Erythroblast (primary cell): ENCODE measurements around the gene ZSWIM3.
"Not testable (repeated sequence)": the region's sequence is repeated elsewhere in the genome, so short reads cannot be mapped to it uniquely, and the experiment has no call there.

Experiments
- DNase-seq, 2 experiments: peaks; one replicate each; lab custom pipeline; 2025; lab: John Stamatoyannopoulos, UW
- GATA1 ChIP-seq: IDR thresholded peaks from 2 replicates; pipeline ENCODE4 v1.6.1; 2011; ENCODE audit warnings: low read depth, mild to moderate bottlenecking, control low read depth, low read length, moderate library complexity
- POLR2A ChIP-seq: IDR thresholded peaks from 2 replicates; pipeline ENCODE4 v1.6.1; 2011; ENCODE audit warnings: mild to moderate bottlenecking, low read length

Gene ZSWIM3

GRCh38 chr20:45861221-45862075, 4.0 kb downstream of the ZSWIM3 start:
- DNase-seq, result peak; percentile 58 to 74
- TF ChIP-seq POLR2A, result no peak
- no peak for TF ChIP-seq GATA1

DNA sequence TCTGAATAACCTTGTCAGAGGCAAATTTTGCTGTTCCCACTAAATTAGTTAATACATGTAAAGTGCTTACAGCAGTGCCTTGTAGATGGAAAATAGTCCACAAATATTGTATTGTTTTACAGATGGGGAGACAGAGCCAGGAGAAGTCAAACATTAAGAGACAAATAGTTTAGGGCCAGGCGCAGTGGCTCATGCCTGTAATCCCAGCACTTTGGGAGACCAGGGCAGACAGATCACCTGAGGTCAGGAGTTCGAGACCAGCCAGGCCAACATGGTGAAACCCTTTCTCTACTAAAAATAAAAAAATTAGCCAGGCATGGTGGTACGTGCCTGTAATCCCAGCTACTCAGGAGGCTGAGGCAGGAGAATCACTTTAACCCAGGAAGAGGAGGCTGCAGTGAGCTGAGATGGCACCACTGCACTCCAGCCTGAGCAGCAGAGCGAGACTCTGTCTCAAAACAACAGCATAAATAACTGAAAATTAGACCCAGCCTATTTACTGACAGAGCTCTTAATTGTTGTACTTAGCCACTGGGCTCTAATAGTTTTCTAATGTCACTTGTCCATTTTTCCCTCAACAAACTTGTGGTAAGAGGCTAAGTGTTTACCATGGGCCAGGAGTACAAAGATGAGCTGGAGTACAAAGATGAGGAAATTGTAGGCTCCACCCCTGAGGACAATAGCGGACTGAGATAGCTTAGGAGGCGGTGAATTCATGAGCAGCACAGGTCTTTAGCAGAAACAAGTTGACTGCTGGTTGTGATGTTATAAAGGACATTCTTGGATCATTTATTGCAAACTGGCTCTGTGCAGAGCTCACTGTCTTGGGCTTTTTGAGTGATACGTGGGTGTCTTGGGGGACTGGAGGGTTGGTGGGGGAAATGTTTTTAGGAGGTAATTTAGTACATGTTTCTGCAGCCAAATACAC, 6.4 kb downstream of the ZSWIM3 start:
- TF ChIP-seq POLR2A, result no peak
- TF ChIP-seq GATA1, result no peak

GRCh38 chr20:45866454-45866853, 9.0 kb downstream of the ZSWIM3 start:
- no peak for TF ChIP-seq POLR2A
- no peak for TF ChIP-seq GATA1
- no peak for DNase-seq

More for the DNA sequence above, 6.4 kb downstream of the ZSWIM3 start:
- DNase-seq, result peak in 1 of 2 experiments; percentile 36

- no peak for TF ChIP-seq POLR2A
- no peak for TF ChIP-seq GATA1
- DNase-seq, result no peak
Measured at GRCh38 chr20:45867136-45867818, 9.9 kb downstream of the ZSWIM3 start.

- TF ChIP-seq POLR2A (no peak), GATA1 (no peak)
- no peak for DNase-seq
Measured at GRCh38 chr20:45867819-45868176, 10.4 kb downstream of the ZSWIM3 start.

- TF ChIP-seq POLR2A (no peak), GATA1 (no peak)
- DNase-seq, result no peak
Measured at GRCh38 chr20:45872626-45873025, 15.2 kb downstream of the ZSWIM3 start.

GRCh38 chr20:45873409-45874103, 16.1 kb downstream of the ZSWIM3 start:
- TF ChIP-seq GATA1, result no peak
- TF ChIP-seq POLR2A, result no peak

GRCh38 chr20:45874104-45874481, 16.7 kb downstream of the ZSWIM3 start:
- DNase-seq, result not testable (repeated sequence)

More at GRCh38 chr20:45873409-45874103, 16.1 kb downstream of the ZSWIM3 start:
- DNase-seq, result peak; percentile 41 to 76

DNA sequence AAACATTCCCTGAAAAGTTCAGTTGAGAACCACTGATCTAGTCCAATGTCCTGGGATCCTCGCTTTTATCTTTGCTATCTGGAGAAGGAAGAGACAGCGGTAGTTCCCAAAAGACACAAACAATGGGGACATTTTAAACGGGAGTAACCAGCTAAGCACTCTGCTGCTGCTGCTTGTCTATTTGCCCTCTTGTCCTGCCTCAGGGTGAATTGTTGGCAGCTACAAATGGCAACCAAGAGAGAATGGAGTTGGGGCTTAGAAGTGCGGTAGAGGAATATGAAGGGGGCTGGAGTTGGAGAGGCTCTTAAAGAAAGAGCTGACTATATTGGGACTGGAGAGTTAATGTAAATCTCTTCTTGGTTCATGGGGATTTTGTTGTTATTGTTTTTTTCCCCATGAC, 17.2 kb downstream of the ZSWIM3 start:
- DNase-seq, result no peak
- TF ChIP-seq POLR2A (no peak), GATA1 (no peak)

GRCh38 chr20:45878076-45878761, 20.8 kb downstream of the ZSWIM3 start:
- no peak for TF ChIP-seq POLR2A
- TF ChIP-seq GATA1, result no peak
- peak; percentile 91 to 92 for DNase-seq

GRCh38 chr20:45880988-45881788, 23.8 kb downstream of the ZSWIM3 start, which contains the start of gene ZSWIM1:
ZSWIM1 (plus strand) TSS chr20:45881227; CDS start chr20:45882593, 1,366 bp downstream.
- peak; percentile 99 to 100 for DNase-seq
- TF ChIP-seq GATA1, result no peak
- TF ChIP-seq POLR2A, result peak; percentile 97
